Stimulated activated CD8-positive, alpha-beta memory T cell treated with anti-CD3 and anti-CD28 coated beads, Interleukin-12 subunit alpha, Interleukin-12 subunit beta, amount 100 ng/mL, for 24 hours (primary cell): ENCODE measurements around the gene TTLL3.

Experiments used
- DNase-seq: peaks from one replicate; pipeline ENCODE4 v3.0.0-alpha.2; 2020; ENCODE audit errors: extremely low read depth

Gene TTLL3

DNA sequence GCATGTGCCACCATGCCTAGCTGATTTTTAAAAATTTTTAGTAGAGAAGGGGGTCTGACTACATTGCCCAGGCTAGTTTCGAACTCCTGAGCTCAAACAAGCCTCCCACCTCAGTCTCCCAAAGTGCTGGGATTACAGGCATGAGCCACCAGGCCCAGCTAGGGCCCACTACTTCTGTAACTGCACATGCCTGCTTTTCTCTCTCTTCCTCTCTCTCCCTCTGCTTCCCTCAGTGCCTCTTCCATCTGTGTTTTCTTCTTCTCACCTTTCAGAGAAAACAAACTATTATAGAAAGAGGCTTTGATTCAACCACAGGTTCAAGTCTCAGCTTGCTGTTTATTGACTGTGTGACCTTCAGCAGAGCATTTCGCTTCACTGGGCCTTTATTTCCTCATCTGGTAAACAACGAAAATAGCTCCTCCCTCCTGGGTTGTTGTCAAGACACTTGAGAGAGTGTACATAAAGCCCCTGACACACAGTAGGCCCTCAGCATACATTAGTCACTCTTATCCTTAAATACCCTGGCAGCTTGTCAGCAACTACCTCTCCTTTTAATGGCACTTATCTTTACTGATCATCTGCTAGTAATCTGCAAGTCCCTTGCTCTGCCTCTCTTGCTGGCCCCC lies 28.0 kb upstream of the TTLL3 start:
- no peak for DNase-seq

DNA sequence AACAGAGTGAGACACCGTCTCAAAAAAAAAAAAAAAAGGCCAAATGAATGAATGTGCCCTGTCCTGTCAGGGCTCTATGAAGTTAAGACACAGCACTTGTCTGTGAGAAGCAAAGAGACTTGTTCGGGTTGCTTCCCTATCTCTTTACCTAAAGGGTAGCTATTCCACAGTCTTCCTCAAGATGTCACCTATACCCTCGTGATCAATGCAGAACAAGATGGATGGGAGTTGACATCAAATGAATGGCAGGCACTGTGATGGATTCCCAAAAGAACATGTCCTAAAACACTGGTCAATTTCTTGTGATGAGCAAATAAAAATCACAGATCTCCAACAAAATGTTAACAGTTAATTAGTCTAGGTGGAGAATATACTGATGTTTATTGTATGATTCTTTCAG lies 27.3 kb upstream of the TTLL3 start:
- DNase-seq: no peak

DNA sequence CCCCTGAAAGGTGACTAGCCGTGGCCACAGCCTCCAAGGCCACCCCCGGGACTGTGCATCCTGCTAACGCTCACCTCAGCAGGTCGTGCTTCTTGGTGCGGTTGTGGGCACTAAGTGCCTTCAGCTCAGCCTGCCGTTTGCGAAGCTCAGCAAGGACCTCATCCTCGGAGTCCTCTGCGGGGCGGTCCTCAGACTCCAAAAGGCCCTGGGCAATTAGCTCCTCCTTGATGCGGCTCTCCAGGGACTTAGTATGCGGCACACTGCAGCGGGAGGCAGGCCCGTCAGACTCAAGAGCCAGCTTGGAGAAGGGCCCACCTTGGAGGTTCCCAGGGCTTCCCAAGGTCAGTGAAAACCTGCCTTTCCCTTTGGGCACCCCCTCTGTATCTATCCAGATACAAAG lies 26.1 kb upstream of the TTLL3 start:
- no peak for DNase-seq

DNA sequence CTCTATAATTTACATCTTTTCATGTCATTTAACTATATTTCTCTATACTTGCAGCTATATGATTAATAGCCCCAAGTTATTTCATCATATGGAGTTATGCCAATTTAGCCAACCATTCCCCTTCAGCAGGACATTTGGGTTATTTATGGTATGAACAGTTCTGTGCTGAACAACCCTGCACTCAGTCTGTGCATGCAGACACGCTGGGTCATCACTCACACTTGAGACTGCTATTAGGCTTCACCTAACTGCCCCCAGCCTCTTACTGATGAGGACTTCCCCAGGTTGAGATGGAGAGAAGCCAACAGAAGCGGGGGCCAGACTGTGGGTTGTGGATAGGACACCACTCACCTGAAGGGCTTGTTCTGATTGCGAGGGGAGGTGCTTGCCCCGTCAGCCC lies 25.1 kb upstream of the TTLL3 start:
- no peak for DNase-seq

DNA sequence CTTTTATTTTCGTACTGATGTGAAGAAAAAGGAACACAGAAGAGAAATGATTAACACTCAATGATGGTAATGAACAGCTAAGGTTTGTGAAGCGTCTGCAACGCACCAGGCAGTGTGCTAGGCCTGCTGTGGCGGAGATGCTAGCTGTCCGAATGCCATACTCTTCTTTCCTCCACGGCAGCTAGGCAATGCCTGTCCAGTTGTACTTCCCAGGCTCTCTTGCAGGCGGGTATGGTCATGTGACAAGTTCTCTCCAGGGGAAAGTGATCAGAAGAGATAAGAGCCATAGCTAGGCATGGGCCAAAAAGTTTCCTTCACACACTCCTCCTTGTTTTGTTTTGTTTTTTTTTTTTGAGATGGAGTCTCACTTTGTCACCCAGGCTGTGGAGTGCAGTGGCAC lies 24.5 kb upstream of the TTLL3 start:
- no peak for DNase-seq

DNA sequence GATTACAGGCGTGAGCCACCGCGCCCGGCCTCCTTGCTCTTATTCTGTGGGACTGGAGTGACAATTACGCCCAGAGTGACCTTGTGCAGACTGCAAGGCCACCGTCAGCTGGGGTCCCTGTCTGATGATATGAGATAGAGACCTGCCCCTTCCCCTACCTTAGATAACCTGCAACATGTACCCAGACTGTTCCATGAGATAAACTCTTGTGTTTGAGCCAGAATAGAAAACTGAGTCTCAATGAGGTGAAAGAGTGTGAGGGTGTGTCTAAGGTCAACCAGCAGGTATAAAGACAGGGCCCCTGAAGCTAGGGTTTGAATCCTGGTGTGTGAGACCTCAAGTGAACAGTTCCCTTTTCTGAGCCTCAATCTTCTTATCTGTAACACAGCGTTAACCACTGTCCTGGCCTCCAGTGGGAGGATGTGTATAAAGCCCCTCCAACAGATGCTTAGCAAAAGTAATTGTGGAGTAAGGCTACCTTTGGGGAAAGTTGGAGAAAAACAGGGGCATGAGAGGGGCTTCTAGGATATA lies 23.8 kb upstream of the TTLL3 start:
- no peak for DNase-seq

DNA sequence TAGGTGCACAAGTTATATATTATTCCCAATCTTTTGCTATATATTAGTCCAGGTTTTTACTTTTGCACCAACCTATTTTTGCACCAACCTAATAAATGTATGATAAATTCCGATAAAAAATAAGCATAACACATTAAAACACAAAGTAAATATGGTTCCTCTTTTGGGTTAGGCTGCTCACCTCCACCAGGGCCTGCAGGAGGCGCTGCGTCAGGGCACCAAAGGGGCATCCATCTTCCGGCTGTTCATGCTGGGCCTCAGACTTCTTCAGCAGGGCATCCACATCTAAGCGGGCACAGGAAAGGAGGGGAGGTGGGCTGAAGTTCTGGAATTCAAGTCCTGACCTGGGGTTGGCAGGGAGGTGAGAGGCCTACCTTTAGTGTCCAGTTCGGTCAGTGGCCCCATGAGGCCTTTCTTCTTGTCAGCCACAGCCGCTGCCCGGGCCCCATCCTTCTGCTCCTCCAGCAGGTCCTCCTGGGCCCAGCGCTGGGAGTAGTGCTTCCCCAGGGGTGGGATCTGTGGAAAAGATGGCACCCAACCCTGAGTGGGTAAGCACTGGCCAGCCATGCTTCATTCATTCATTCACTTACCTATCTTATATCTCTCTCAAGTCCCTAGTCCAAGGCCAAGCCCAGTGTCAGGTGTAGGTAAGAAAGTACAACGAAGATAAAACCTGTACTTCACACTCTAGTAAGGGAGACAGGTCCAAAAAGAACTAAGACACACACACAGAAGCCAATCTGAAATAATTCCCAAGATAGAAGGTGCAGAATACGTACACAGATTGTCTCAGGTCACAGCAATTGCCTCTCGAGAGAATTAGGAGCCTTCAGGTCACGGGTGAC lies 23.0 kb upstream of the TTLL3 start:
- no peak for DNase-seq

DNA sequence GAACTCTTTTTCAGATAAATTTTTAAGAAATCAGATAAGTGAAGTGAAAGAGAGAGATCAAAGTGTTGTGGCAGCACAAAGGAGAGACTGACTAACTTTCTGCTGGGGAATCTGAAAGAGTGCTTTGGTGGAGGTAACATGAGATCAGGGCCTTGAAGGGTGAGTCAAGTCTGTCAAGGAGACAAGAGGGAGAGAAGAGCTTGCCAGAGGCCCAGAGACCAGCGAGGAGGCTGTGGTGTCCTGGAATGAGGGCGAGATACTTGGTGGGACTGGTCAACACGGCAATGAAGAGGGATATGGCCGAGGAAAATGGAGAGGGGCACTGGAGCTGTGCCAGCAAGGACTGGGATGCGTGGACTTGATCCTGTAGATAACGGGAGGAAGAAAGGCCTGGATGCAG lies 22.3 kb upstream of the TTLL3 start:
- no peak for DNase-seq

DNA sequence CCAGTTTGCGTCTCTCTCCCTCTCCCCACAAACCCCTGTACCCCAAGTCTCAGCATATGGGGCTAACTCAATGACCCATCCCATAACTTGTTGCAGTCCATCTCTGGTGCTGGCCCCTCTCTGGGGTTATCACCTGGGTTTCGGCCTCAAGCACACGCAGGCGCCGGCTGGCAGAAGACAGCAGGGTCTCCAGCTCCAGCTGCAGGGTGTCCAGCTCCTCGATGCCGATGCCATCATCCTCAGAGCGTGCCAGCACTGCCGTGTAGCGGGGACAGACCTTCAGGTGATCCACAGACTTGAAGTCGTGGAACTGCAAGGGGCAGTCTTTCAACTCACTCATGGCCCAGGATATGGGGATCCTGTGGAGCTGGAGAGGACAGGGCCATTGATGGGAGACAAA lies 18.9 kb upstream of the TTLL3 start:
- no peak for DNase-seq

DNA sequence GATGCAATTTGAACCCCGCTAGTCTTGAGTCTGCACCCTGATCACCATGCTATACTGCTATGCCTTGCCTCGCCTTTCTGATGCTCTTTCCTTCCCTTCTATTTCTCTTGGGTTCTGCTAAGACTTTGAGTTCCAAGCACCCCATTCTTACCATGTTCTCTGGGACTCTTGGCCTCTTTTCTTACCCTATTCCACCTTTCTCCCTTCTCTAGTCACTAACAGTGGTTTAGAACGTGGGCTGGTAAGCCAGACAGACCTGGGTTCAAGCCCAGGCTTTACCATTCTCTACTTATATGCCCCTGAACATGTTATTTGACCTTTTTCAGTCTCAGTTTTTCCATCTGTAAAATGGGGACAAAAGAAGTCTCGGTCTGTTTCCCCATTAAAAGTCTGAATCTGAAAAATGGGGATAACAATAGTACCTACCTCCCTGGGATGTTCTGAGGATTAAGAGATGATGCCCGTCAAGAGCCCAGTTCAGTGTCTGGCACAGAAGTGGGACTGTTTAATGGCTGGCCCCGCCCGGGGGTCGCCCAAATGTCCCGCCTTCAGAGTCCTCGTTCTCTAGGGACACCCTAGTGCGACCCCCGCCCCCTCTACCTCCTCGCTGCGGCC lies 18.2 kb upstream of the TTLL3 start:
- no peak for DNase-seq

DNA sequence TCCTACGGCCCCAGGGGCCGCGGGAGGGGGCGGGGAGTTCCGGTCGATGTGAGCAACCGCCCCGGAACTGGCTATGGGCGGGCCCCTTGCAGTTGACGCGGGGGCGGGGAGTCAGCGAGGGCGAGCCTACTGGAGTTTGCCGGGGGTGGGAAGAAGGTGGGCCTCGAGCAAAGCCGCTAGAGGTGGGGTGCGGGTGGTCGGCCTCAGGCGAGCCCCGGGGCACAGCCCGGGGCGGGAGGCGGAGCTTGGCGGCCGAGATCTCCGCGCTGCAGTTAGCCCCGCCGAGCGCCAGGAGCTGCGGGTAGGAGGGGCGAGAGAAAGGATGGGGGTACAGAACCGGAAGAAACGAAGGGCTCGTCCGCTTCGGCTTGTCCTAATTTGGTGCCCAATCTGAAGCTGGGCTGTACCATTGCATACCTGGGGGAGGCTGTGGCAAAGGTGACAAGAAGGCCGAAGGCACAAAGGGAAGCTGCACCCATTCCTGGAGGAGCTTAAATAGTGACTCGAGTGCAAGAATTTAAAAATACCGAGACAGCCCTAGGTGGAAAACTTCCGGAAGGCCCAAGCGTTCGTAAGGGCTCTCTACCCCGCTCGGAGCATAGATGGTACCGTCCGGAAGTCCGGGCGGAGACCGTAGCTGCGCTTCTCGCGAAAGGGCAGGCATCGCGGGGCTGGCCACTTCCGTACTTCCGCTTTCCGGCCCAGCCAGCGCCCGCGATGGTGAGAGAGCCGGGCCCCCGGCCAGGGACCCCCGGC lies 17.5 kb upstream of the TTLL3 start, which contains the start of the genes ARPC4 and TADA3:
Gene ARPC4, plus strand, starts transcription at position 678 of the 756 bp plus-strand sequence. Its CDS starts 40 bp downstream, at position 718.
Gene TADA3, minus strand, starts transcription at position 69 of the 756 bp plus-strand sequence. CDS start 1,007 bp downstream, outside the sequence.
- peak; percentile 86 for DNase-seq

DNA sequence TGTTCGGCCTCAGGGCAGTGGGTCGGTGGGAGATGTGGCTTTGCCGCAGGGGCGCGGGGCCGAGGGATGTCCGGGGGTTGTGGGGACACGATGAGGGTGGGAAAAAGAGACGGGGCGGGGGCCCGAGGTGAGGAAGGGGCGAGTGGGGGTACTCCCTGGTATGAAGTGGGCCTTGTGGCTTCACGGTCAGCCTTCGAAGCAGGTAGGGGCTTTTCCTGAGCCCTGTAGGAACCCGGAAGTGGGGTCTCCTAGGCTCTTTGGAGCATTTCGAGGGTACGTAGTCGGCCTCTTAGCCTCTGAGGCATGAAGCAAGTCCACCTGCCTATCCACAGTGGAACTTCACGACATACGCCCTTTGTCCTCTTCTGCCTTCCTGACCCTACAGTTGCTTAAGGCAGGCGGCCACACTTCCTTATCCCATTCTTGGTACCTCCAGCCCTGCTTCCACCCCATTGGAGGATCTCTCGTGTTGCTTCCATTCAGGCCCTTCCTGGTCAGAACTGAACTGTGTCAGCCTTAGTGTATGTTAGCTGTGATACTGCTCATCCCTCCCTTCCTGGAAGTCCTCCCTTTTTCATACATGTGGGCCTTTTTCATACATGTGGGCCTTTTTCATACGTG lies 16.8 kb upstream of the TTLL3 start:
- no peak for DNase-seq

DNA sequence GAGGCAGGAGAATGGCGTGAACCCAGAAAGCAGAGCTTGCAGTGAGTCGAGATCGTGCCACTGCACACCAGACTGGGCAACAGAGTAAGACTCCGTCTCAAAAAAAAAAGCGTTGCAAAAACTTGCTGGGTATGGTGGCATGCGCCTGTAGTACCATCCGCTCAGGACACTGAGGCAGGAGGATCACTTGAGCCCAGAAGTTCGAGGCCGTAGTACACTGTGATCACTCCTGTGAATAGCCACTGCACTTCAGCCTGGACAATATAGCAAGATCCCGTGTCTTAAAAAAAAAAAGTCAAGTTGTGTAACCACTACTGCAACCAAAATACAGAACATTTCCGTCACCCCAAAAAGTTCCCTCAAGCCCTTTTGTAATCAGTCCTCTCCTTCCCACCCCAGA lies 15.7 kb upstream of the TTLL3 start:
- no peak for DNase-seq

DNA sequence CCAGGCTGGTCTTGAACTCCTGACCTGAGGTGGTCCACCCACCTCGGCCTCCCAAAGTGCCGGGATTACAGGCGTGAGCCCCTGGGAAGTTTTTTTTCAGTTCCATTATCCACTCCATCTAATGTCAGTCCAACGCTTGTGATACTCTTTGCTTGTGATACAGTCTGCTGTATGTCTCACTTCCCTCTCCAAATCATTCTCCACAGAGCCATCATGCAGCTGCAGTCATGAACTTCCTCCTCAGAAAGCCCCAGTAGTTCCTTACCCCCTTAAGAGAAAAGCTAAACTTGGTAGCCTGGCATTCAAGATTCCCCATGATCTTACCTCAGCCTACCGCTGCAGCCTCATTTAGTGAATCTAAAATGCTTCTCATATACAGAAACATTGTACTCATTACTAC lies 14.9 kb upstream of the TTLL3 start:
- no peak for DNase-seq

DNA sequence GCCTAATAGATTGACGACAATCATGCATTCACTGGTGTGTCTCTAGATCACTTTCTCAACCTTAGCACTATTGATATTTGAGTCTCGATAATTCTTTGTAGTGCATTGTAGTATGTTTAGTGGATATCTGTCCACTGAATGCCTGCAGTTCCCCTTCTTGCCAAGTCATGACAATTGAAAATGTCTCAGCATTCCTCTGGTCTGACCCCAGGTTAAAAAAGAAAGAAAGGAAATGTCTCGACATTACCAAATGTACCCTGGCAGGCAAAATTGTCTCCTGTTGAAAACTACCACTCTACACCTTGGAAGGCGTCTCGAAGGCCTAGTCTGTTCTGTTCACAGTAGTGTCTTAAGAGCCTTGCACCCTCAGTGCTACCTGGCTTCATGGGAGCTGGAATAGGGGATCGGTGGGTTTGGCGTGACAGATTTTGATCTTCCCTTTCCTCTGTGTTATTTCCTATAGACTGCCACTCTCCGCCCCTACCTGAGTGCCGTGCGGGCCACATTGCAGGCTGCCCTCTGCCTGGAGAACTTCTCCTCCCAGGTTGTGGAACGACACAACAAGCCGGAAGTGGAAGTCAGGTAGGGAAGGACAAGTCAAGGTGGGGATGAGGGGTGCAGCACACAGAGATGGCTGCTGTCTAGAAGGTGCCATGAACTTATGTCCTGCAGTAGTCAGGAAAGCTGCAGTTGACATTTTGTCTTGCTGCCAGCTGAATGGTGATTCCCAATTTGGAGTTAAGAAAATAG lies 12.7 kb upstream of the TTLL3 start:
- DNase-seq: no peak

DNA sequence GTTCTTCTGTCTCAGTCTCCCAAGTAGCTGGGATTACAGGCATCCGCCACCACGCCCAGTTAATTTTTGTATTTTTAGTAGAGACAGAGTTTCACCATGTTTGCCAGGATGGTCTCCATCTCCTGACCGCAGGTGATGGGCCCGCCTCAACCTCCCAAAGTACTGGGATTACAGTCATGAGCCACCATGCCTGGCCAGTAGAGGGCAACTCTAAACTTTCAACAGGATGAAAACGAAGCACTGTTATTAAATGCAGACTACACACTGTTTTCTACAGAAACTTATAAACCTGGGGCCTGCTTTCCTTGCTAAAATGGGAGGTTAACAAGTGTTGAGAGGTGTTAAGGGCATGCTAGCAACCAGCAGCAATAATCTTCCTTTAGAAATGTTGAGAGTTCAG lies 9.5 kb upstream of the TTLL3 start:
- DNase-seq: no peak

DNA sequence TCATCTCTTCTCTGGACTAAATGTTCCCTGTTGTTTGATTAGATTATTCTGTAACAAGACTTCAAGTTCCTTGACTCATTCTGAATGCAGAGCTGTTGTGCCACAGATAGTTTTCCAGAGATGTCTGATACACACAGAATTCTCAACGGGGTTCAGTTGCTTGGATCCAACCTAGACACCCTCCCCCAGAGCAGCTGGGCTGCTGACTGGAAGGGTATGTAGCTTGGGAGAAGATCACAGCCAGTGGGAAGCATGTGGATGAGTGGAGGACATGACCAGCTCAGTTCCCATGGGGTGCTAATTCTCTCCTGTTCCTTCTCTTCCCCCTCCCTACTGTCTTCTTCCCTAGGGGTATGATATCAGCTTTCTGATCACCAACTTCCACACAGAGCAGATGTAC lies 6.6 kb upstream of the TTLL3 start:
- DNase-seq: no peak

DNA sequence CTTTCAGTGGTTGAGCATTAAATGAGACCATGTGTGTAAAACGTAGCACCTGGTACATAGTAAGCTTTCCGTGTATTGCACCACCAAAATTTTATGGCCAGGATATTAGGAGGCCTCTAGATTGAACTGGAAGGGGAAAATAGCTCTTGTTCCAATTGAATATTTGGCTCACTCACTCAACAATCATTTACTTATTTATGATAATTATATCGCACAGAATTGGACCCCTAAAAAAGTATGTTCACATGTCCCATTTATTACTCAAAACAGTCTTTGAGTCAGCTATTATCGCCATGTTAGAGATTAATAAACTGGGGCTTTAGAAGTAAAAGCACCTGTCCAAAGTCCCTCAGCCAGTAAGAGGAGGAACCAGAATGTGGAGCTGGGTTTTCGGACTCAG lies 5.1 kb upstream of the TTLL3 start:
- DNase-seq: no peak

DNA sequence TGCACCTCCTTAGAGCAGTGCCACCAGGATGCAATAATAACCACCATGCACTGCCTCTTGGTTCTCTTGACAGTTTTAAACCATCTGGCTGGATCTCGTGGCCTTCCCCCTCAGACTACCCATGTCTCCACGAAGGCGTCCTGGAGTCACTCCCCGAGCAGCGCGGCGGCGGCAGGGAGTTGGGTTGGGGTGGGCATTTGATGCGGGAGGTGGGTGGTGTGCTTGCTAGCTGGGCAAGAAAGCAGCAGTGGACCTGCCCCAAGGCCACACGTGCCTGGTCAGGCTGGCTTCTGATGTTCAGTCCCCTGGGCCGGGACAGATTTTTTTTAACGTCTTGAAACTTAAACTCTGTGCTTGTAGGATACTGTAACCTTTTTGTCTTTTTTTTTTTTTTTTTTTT lies 3.9 kb upstream of the TTLL3 start:
- no peak for DNase-seq

DNA sequence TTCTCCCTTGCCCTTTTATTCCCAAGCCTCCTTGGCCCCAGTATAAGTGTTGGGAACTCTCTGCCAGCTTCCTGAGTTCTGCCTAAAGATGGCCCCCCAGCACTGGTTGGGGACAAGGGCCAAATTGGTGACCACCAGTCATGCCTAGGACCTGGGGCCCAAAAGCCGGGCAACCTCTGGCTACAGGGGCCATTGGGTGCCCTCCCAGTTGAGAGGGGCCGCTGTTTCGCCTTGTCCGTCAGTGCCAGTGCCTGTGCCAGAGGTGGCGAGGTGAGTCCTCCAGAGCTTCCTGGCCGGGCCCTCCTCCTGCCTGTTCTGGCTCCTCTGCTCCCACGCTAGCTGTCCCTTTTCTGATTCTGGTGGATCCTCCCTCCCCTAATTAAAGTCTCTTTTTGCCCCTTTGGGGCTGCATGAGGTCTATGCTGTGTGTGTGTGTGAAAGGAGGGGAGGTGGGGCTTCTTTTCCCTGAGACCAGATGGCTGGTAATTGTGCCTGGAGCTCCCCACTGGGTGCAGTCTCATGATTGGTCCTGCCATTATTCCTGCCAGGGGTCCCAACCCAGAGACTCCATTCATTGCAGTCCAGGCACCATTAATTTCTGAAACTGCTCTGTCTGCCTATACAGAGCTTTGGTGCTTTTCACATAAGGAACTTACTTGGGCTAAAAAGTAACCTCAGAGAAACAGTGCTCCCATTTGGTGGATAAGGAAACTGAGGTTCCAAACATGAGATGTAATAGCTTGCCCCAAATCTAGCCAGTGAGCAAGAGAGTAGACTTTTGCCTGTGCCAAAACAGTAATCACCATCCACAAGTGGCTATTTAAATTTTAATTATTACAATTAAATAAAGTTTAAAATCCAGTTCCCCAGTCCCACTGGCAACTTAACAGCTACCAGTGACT lies 3.1 kb upstream of the TTLL3 start:
- no peak for DNase-seq
